ENCODE measurements around the gene TMC7. TPM values are rescaled to one million over a fixed set of nuclear protein-coding genes. Genes with fewer than 3 reads are reported as not detected.

The TMC7 gene
- total and polyA plus RNA-seq, 9 of the 15 experiments (the other 6 are each of a cell fraction or from before 2014, with no cell fraction given) = 0.08 to 2.0 (median 1.5) TPM

DNA sequence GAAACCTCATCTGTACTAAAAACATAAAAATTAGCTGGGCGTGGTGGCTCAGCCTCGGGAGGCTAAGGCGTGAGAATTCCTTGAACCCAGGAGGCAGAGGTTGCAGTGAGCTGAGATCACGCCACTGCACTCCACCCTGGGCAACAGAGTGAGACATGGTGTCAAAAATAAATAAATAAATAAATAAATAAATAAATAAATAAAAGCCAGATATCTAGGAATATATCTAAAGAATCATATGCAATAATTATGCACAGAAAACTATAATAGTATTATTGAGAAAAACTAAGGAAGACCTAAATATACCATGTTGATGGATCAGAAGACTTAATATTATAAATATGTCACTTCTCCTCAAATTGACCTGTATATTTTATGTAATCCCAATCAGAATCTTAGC is 37.0 kb downstream of the TMC7 start:
- Histone ChIP-seq H3K27me3 (ENCODE audit: control insufficient read depth in 2 of 2, insufficient read depth in 2 of 2, low read length in 2 of 2) (no peaks in the 10 kb centered on the region), H3K4me3 (no peak overlapping the region), H3K9me3 (replicated peaks; ENCODE audit: control insufficient read depth, insufficient read depth, low read depth, low read length) (no peaks in the 10 kb centered on the region), H3K4me2 (ENCODE audit: insufficient read depth, low read length) (no peak overlapping the region), H2AFZ (ENCODE audit: low read depth, low read length) (no peak overlapping the region), H3K27ac (ENCODE audit: extremely low read depth, low read depth, low read length) (no peak overlapping the region), H3K9me1 (ENCODE audit: control insufficient read depth, insufficient read depth, low read length) (no peaks in the 10 kb centered on the region), H3K36me3 (ENCODE audit: control insufficient read depth, insufficient read depth, low read length) (no peaks in the 10 kb centered on the region), H4K20me1 (replicated peaks; ENCODE audit: control insufficient read depth, insufficient read depth, low read length) (no peaks in the 10 kb centered on the region), H3K79me2 (ENCODE audit: control insufficient read depth, insufficient read depth, low read length) (no peaks in the 10 kb centered on the region), H3K9ac (ENCODE audit: insufficient read depth in 1 of 2, low read depth in 2 of 2, low read length in 2 of 2) (no peak overlapping the region), H3K4me1 (replicated peaks in 1 of 2; ENCODE audit: control insufficient read depth in 2 of 2, insufficient read depth in 2 of 2, low read length in 2 of 2) (no peaks in the 10 kb centered on the region)
- intact Hi-C loops (cut with micrococcal nuclease) = no loop called here
- TF ChIP-seq ZNF347 (CRISPR knock-in tag; IDR thresholded peaks at IDR 0.05; ENCODE audit: low read depth) (no peak), PPARD (CRISPR knock-in tag; IDR thresholded peaks at IDR 0.05) (no peak), IFI16 (CRISPR knock-in tag; IDR thresholded peaks at IDR 0.05) (no peak), NCOA1 (IDR thresholded peaks at IDR 0.05; ENCODE audit: low read depth) (no peak), ZKSCAN8 (CRISPR knock-in tag; IDR thresholded peaks at IDR 0.05) (no peak), ZNF398 (CRISPR knock-in tag; IDR thresholded peaks at IDR 0.05) (no peak), ZNF57 (CRISPR knock-in tag; IDR thresholded peaks at IDR 0.05) (no peak), ZNF695 (CRISPR knock-in tag; IDR thresholded peaks at IDR 0.05) (no peak), ZBTB1 (CRISPR knock-in tag; IDR thresholded peaks at IDR 0.05; ENCODE audit: borderline replicate concordance, low read depth) (no peak)
- POLR2A ChIA-PET = interaction anchor here (0.6 kb wide), 1 partner anchor 36 kb away, joined by 3 read pairs; no protein-coding TSS in a partner anchor
- no peak for ATAC-seq
- BruUV-seq (replicated peaks) = no TSS peak
- DNase-seq (ENCODE audit: extremely low read depth in 1 of 4, low spot score in 3 of 4) = no peak
- 47% methylated on average over 4 of the region's 4 CpGs for WGBS (ENCODE audit: insufficient coverage, low coverage, missing lambda C conversion rate)
- in situ Hi-C loops (cut with MboI) = no loop called here
- CTCF ChIA-PET (ENCODE audit: low intra/inter-chr PET ratio) = no interaction called here
- FAIRE-seq = no peak

Data from K562 (cell line).